ENCODE measurements around the gene MALT1.

Gene MALT1

GRCh38 chr18:58780045-58780444 lies 108.8 kb downstream of the MALT1 start:
- DNase-seq: no peak

GRCh38 chr18:58781627-58782194 lies 110.4 kb downstream of the MALT1 start:
- peak; percentile 31 for DNase-seq

GRCh38 chr18:58784601-58785137 lies 113.4 kb downstream of the MALT1 start:
- no peak for DNase-seq

- DNase-seq: peak; percentile 72
These were observed 114.0 kb downstream of the MALT1 start for GRCh38 chr18:58785171-58785805.

- DNase-seq: no peak
These were observed 114.6 kb downstream of the MALT1 start for GRCh38 chr18:58785870-58786269.

- DNase-seq: no peak
These were observed 116.4 kb downstream of the MALT1 start for GRCh38 chr18:58787536-58788149.

GRCh38 chr18:58788470-58788869 lies 117.2 kb downstream of the MALT1 start:
- no peak for DNase-seq

GRCh38 chr18:58788971-58789875 lies 118.0 kb downstream of the MALT1 start:
- no peak for DNase-seq

GRCh38 chr18:58789876-58790240 lies 118.6 kb downstream of the MALT1 start:
- DNase-seq: no peak

- no peak for DNase-seq
These were observed 120.8 kb downstream of the MALT1 start for GRCh38 chr18:58792086-58792485.

GRCh38 chr18:58793361-58793760 lies 122.1 kb downstream of the MALT1 start:
- peak; percentile 60 for DNase-seq

GRCh38 chr18:58796220-58796619 lies 125.0 kb downstream of the MALT1 start:
- no peak for DNase-seq

GRCh38 chr18:58800582-58800981 lies 129.3 kb downstream of the MALT1 start:
- no peak for DNase-seq

- DNase-seq: no peak
These were observed 131.7 kb downstream of the MALT1 start for GRCh38 chr18:58802959-58803358.

- no peak for DNase-seq
These were observed 132.7 kb downstream of the MALT1 start for GRCh38 chr18:58803978-58804377.

Data from NCI-H226 (cell line).